Suprapubic skin (tissue), 4 donors: ENCODE measurements around the gene TRIML1. TPM values are rescaled to one million over a fixed set of nuclear protein-coding genes. Genes with fewer than 3 reads are reported as not detected.

Source experiments
- DNase-seq, 2 donors: peaks; one replicate each; pipeline ENCODE4 v3.0.0-alpha.2; 2019; ENCODE audit warnings: low spot score in 2 of 2
- H3K27ac ChIP-seq: fragments of 200-600 bp; sonication (generic); one replicate; pipeline ENCODE4 v1.5.1; 2019
- H3K27me3 ChIP-seq: fragments of 200-600 bp; sonication (generic); one replicate; pipeline ENCODE4 v1.5.1; 2019
- H3K36me3 ChIP-seq: fragments of 200-600 bp; sonication (generic); one replicate; pipeline ENCODE4 v1.5.1; 2019
- H3K4me1 ChIP-seq: fragments of 200-600 bp; sonication (generic); one replicate; pipeline ENCODE4 v1.5.1; 2019
- H3K4me3 ChIP-seq: fragments of 200-600 bp; sonication (generic); one replicate; pipeline ENCODE4 v1.5.1; 2019; ENCODE audit warnings: mild to moderate bottlenecking
- H3K9me3 ChIP-seq: fragments of 200-600 bp; sonication (generic); one replicate; pipeline ENCODE4 v1.5.1; 2019
- CTCF ChIP-seq, 2 donors: fragments of 200-600 bp in 1 of 2; fragments of 450-650 bp in 1 of 2; sonication (generic) in 1 of 2; IDR thresholded peaks; one replicate each; pipeline ENCODE4 v1.5.1; 2016 to 2019; ENCODE audit warnings: antibody characterized with exemption in 2 of 2, mild to moderate bottlenecking in 1 of 2, moderate library complexity in 1 of 2
- EP300 ChIP-seq: sonication (generic); formaldehyde crosslinking; IDR thresholded peaks from one replicate; pipeline ENCODE4 v1.6.1; 2017; ENCODE audit warnings: antibody characterized with exemption
- POLR2A ChIP-seq, 2 donors: fragments of 450-650 bp; IDR thresholded peaks; one replicate each; pipeline ENCODE4 v1.6.1; 2017; ENCODE audit warnings: antibody characterized with exemption in 2 of 2, mild to moderate bottlenecking in 2 of 2, moderate library complexity in 2 of 2
- POLR2AphosphoS5 ChIP-seq, 3 donors: sonication (generic); formaldehyde crosslinking; IDR thresholded peaks; one replicate each; pipeline ENCODE4 v1.6.1; 2017; ENCODE audit warnings: antibody characterized with exemption in 3 of 3
- WGBS: methylation state at CpG from one replicate; pipeline ENCODE4 v1.1.5; 2018; 5-methylcytosine and 5-hydroxymethylcytosine counted together
- total RNA-seq, 4 donors: library from RNA; depleted of rRNA; stranded (reverse); fragments of >200 nt; gene quantifications; one replicate each; pipeline ENCODE4 v1.1.0, GENCODE V29; 2016

TRIML1 gene
- total RNA-seq, 4 donors from 2014 or later: not detected

- Histone ChIP-seq H3K4me3 (no peak overlapping the region), H3K36me3 (no peaks in the 10 kb centered on the region), H3K4me1 (no peaks in the 10 kb centered on the region), H3K27me3 (no peaks in the 10 kb centered on the region), H3K27ac (no peak overlapping the region), H3K9me3 (no peaks in the 10 kb centered on the region)
- 90% methylated on average over 17 of the region's 19 CpGs for WGBS
- DNase-seq: no peak
- TF ChIP-seq CTCF (IDR thresholded peaks at IDR 0.05) (no peak), EP300 (no peak), POLR2A (IDR thresholded peaks at IDR 0.05) (no peak), POLR2AphosphoS5 (IDR thresholded peaks at IDR 0.05) (no peak)
These were observed 430 bp downstream of the TRIML1 start for GRCh38 chr4:188139671-188140070.

- H3K9me3 ChIP-seq: no peaks in the 10 kb centered on the region
- no peak for DNase-seq
- no peaks in the 10 kb centered on the region for H3K27me3 ChIP-seq
- no peak overlapping the region for H3K4me3 ChIP-seq
- H3K36me3 ChIP-seq: no peaks in the 10 kb centered on the region
- 68% methylated on average over 11 of the region's 11 CpGs for WGBS
- no peak overlapping the region for H3K27ac ChIP-seq
- no peaks in the 10 kb centered on the region for H3K4me1 ChIP-seq
- TF ChIP-seq EP300 (no peak), POLR2AphosphoS5 (IDR thresholded peaks at IDR 0.05) (no peak), POLR2A (IDR thresholded peaks at IDR 0.05) (no peak), CTCF (IDR thresholded peaks at IDR 0.05) (no peak)
These were observed 4.5 kb downstream of the TRIML1 start for GRCh38 chr4:188143731-188144130.

- DNase-seq: no peak
- no peak for TF ChIP-seq CTCF (IDR thresholded peaks at IDR 0.05)
- no peak for TF ChIP-seq POLR2AphosphoS5 (IDR thresholded peaks at IDR 0.05)
- no peak for TF ChIP-seq POLR2A (IDR thresholded peaks at IDR 0.05)
- no peak for TF ChIP-seq EP300
- no peaks in the 10 kb centered on the region for H3K4me1 ChIP-seq
These were observed 6.4 kb downstream of the TRIML1 start for GRCh38 chr4:188145601-188146000.

GRCh38 chr4:188146618-188147017, 7.4 kb downstream of the TRIML1 start:
- no peaks in the 10 kb centered on the region for H3K27me3 ChIP-seq
- no peak for DNase-seq
- no peaks in the 10 kb centered on the region for H3K36me3 ChIP-seq
- H3K9me3 ChIP-seq: no peaks in the 10 kb centered on the region
- 78% methylated on average over 11 of the region's 11 CpGs for WGBS
- no peak overlapping the region for H3K27ac ChIP-seq
- H3K4me3 ChIP-seq: no peak overlapping the region
- no peak for TF ChIP-seq POLR2AphosphoS5 (IDR thresholded peaks at IDR 0.05)
- TF ChIP-seq CTCF (IDR thresholded peaks at IDR 0.05): no peak
- no peak for TF ChIP-seq EP300
- TF ChIP-seq POLR2A (IDR thresholded peaks at IDR 0.05): no peak
- no peaks in the 10 kb centered on the region for H3K4me1 ChIP-seq

More at GRCh38 chr4:188145601-188146000, 6.4 kb downstream of the TRIML1 start:
- Histone ChIP-seq H3K9me3 (no peaks in the 10 kb centered on the region), H3K27ac (no peak overlapping the region), H3K27me3 (no peaks in the 10 kb centered on the region), H3K36me3 (no peaks in the 10 kb centered on the region), H3K4me3 (no peak overlapping the region)
- WGBS: 85% methylated on average over 10 of the region's 10 CpGs

- no peaks in the 10 kb centered on the region for H3K9me3 ChIP-seq
- no peak for DNase-seq
- TF ChIP-seq POLR2A (IDR thresholded peaks at IDR 0.05) (no peak), EP300 (no peak), CTCF (IDR thresholded peaks at IDR 0.05) (no peak)
- 92% methylated on average over 11 of the region's 11 CpGs for WGBS
- no peaks in the 10 kb centered on the region for H3K4me1 ChIP-seq
- no peak overlapping the region for H3K4me3 ChIP-seq
- H3K27me3 ChIP-seq: no peaks in the 10 kb centered on the region
- no peak overlapping the region for H3K27ac ChIP-seq
- H3K36me3 ChIP-seq: no peaks in the 10 kb centered on the region
These were observed 7.9 kb downstream of the TRIML1 start for GRCh38 chr4:188147176-188147575.
